ENCODE measurements around the gene PAQR9.

PAQR9 gene

GRCh38 chr3:142945023-142945422 lies 18.5 kb downstream of the PAQR9 start:
- no peak for DNase-seq (ENCODE audit: low read depth)
- no peak overlapping the region for H3K4me3 ChIP-seq (ENCODE audit: low read depth, low read length)
- TF ChIP-seq MAX (IDR thresholded peaks at IDR 0.05; ENCODE audit: low read depth, low read length) (no peak), POLR2A (IDR thresholded peaks at IDR 0.05; ENCODE audit: extremely low read depth, insufficient read length) (no peak), MYC (IDR thresholded peaks at IDR 0.05; ENCODE audit: low read depth, low read length) (no peak)
- TF ChIP-seq, protein P1, sequence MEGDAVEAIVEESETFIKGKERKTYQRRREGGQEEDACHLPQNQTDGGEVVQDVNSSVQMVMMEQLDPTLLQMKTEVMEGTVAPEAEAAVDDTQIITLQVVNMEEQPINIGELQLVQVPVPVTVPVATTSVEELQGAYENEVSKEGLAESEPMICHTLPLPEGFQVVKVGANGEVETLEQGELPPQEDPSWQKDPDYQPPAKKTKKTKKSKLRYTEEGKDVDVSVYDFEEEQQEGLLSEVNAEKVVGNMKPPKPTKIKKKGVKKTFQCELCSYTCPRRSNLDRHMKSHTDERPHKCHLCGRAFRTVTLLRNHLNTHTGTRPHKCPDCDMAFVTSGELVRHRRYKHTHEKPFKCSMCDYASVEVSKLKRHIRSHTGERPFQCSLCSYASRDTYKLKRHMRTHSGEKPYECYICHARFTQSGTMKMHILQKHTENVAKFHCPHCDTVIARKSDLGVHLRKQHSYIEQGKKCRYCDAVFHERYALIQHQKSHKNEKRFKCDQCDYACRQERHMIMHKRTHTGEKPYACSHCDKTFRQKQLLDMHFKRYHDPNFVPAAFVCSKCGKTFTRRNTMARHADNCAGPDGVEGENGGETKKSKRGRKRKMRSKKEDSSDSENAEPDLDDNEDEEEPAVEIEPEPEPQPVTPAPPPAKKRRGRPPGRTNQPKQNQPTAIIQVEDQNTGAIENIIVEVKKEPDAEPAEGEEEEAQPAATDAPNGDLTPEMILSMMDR (IDR thresholded peaks at IDR 0.05; ENCODE audit: low read depth, low read length): no peak

DNA sequence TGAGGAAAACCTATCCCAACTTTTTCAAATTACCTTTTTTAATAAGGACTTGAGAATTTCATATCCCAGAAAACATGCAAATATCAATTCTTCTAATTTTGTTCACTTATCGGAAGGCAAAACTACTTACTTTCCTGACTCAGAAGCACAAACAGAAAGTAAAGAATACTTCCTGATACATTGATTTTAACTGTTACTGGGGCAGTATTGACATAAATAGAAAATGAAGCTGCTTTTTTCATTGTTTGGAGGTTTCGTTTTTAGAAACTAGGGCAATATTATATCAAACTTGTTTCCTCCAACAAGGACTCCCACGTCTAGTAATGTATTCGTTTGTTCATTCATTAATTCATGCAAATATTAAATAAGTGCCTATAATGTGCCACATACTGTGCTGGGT lies 19.1 kb downstream of the PAQR9 start:
- no peak overlapping the region for H3K4me3 ChIP-seq (ENCODE audit: low read depth, low read length)
- DNase-seq (ENCODE audit: low read depth): no peak
- TF ChIP-seq MYC (IDR thresholded peaks at IDR 0.05; ENCODE audit: low read depth, low read length) (no peak), POLR2A (IDR thresholded peaks at IDR 0.05; ENCODE audit: extremely low read depth, insufficient read length) (no peak), MAX (IDR thresholded peaks at IDR 0.05; ENCODE audit: low read depth, low read length) (no peak)
- TF ChIP-seq, protein P1 (IDR thresholded peaks at IDR 0.05; ENCODE audit: low read depth, low read length): no peak

- H3K4me3 ChIP-seq (ENCODE audit: low read depth, low read length): no peak overlapping the region
- DNase-seq (ENCODE audit: low read depth): no peak
- TF ChIP-seq, protein P1 (IDR thresholded peaks at IDR 0.05; ENCODE audit: low read depth, low read length): no peak
- TF ChIP-seq MYC (IDR thresholded peaks at IDR 0.05; ENCODE audit: low read depth, low read length) (no peak), MAX (IDR thresholded peaks at IDR 0.05; ENCODE audit: low read depth, low read length) (no peak), POLR2A (IDR thresholded peaks at IDR 0.05; ENCODE audit: extremely low read depth, insufficient read length) (no peak)
Measured at GRCh38 chr3:142943870-142944269, 19.6 kb downstream of the PAQR9 start.

GRCh38 chr3:142943349-142943748 lies 20.1 kb downstream of the PAQR9 start:
- DNase-seq (ENCODE audit: low read depth): no peak
- TF ChIP-seq MAX (IDR thresholded peaks at IDR 0.05; ENCODE audit: low read depth, low read length) (no peak), POLR2A (IDR thresholded peaks at IDR 0.05; ENCODE audit: extremely low read depth, insufficient read length) (no peak), MYC (IDR thresholded peaks at IDR 0.05; ENCODE audit: low read depth, low read length) (no peak)
- TF ChIP-seq, protein P1 (IDR thresholded peaks at IDR 0.05; ENCODE audit: low read depth, low read length): no peak
- H3K4me3 ChIP-seq (ENCODE audit: low read depth, low read length): no peak overlapping the region

- no peak for DNase-seq (ENCODE audit: low read depth)
- no peak for TF ChIP-seq MYC (IDR thresholded peaks at IDR 0.05; ENCODE audit: low read depth, low read length)
- TF ChIP-seq MAX (IDR thresholded peaks at IDR 0.05; ENCODE audit: low read depth, low read length): no peak
- TF ChIP-seq, protein P1 (IDR thresholded peaks at IDR 0.05; ENCODE audit: low read depth, low read length): no peak
- no peak for TF ChIP-seq POLR2A (IDR thresholded peaks at IDR 0.05; ENCODE audit: extremely low read depth, insufficient read length)
- no peak overlapping the region for H3K4me3 ChIP-seq (ENCODE audit: low read depth, low read length)
Measured at GRCh38 chr3:142941373-142942123, 21.9 kb downstream of the PAQR9 start.

Measured in NB4 (cell line).